ENCODE measurements around the gene ARRB2.

Gene ARRB2

DNA sequence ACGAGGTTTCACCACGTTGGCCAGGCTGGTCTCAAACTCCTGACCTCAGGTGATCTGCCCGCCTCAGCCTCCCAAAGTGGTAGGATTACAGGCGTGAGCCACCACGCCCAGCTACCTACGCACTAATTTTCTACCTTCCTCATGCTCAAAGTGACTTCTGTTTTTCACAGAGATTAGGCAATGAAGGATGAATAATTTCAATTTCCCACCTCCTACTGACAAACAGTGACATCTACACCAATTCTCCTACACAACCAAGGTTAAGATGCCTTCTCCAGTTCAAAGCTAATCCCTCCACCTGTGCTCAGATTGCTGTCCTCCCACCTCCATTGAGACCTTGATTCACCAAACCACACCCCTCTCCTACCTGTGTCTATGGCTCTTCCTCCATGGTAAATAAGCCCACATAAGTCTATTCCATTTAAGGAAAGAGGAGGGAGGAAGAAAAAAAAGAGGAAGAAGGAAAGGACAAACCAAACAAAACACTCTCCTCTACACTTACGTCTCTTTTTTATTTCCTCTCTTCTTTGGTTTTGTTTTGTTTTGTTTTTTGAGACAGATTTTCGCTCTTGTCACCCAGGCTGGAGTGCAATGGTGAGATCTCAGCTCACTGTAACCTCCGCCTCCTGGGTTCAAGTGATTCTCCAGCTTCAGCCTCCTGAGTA, 15.3 kb downstream of the ARRB2 start:
- no peak for DNase-seq
- Histone ChIP-seq H3K9me3 (no peaks in the 10 kb centered on the region), H3K4me1 (no peaks in the 10 kb centered on the region), H3K4me3 (ENCODE audit: low read depth, low read length) (no peak overlapping the region), H3K27me3 (no peaks in the 10 kb centered on the region), H3K36me3 (no peaks in the 10 kb centered on the region)
- TF ChIP-seq, protein P1, sequence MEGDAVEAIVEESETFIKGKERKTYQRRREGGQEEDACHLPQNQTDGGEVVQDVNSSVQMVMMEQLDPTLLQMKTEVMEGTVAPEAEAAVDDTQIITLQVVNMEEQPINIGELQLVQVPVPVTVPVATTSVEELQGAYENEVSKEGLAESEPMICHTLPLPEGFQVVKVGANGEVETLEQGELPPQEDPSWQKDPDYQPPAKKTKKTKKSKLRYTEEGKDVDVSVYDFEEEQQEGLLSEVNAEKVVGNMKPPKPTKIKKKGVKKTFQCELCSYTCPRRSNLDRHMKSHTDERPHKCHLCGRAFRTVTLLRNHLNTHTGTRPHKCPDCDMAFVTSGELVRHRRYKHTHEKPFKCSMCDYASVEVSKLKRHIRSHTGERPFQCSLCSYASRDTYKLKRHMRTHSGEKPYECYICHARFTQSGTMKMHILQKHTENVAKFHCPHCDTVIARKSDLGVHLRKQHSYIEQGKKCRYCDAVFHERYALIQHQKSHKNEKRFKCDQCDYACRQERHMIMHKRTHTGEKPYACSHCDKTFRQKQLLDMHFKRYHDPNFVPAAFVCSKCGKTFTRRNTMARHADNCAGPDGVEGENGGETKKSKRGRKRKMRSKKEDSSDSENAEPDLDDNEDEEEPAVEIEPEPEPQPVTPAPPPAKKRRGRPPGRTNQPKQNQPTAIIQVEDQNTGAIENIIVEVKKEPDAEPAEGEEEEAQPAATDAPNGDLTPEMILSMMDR (IDR thresholded peaks at IDR 0.05; ENCODE audit: low read depth, low read length): no peak

DNA sequence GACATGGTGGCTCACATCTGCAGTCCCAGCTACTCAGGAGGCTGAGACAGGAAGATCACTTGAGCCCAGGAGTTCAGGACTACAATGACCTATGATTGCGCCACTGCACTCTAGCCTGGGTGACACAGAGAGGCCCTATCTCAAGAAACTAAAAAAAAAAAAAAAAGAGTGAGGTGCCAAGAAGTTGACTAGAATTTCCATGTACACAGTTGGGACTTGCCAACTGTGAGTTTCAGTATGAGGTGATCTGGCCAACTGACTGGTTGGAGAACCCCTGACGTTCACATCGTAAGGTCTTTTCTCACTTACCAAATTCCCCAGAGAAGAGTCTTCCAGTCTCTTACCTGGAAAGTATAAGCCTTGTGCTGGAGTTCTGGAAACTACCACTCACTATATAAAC, 17.7 kb downstream of the ARRB2 start:
- Histone ChIP-seq H3K27me3 (no peaks in the 10 kb centered on the region), H3K4me3 (ENCODE audit: low read depth, low read length) (no peak overlapping the region), H3K4me1 (no peaks in the 10 kb centered on the region), H3K36me3 (no peaks in the 10 kb centered on the region), H3K9me3 (no peaks in the 10 kb centered on the region)
- no peak for DNase-seq
- TF ChIP-seq, protein P1 (IDR thresholded peaks at IDR 0.05; ENCODE audit: low read depth, low read length): no peak

DNA sequence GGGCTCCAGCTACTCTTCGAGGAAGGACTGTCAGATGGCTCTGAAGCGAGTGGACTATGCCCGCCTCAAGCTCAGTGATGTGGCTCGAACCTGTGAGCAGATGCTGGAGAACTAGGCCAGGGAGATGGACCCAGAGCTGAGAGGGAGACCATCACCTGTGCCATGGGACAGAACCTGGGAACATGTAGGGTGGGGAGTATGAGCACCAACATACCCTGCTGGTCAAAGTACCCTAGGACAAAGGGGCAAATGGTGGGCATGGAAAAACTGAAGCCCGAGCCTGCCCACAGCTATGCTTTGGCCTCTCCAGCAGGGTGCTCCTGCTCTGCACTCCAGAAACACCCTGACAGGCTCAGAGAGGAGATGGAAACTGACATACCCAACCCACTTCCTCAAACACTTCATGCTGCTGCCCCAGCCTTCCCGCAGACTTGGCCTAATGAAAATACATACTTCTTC, 22.7 kb downstream of the ARRB2 start:
- no peak for DNase-seq
- H3K36me3 ChIP-seq: no peaks in the 10 kb centered on the region
- H3K9me3 ChIP-seq: no peaks in the 10 kb centered on the region
- TF ChIP-seq, protein P1 (IDR thresholded peaks at IDR 0.05; ENCODE audit: low read depth, low read length): no peak
- no peaks in the 10 kb centered on the region for H3K4me1 ChIP-seq
- peaks cover 5% of the 10 kb centered on the region for H3K27me3 ChIP-seq
- no peak overlapping the region for H3K4me3 ChIP-seq (ENCODE audit: low read depth, low read length)

DNA sequence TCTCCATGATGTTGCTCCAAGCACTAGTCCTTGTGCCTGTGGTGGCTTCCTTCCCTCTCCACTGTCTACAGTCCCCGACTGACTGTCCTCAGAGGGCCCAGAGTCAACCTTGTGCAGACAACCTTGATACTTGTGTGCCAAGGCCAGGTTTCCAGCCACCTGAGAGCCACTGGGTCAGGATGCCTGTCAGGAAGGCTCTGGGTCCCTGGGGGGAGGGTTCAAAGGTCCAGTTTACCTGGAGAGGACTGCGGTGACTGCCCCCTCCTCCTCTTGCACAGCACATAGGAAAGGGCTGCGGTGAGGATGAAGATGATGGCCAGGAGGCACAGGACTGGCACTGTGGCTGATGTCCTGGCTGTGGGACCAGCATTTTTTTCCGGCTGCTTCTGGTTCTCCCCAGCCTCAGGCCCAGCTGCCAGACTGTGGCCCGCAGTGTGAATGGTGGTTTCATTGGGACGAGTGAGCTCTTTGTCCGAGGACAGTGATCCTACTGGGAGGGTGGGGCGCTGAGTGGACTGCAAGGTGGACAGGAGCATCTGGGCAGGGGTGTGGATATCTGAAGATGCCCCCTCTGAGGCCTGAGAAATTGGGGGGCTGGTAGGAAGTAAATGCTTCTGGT, 24.5 kb downstream of the ARRB2 start:
- TF ChIP-seq, protein P1 (IDR thresholded peaks at IDR 0.05; ENCODE audit: low read depth, low read length): no peak
- H3K27me3 ChIP-seq: peaks cover 23% of the 10 kb centered on the region
- H3K4me3 ChIP-seq (ENCODE audit: low read depth, low read length): no peak overlapping the region
- H3K36me3 ChIP-seq: no peaks in the 10 kb centered on the region
- no peaks in the 10 kb centered on the region for H3K4me1 ChIP-seq
- no peaks in the 10 kb centered on the region for H3K9me3 ChIP-seq
- no peak for DNase-seq

DNA sequence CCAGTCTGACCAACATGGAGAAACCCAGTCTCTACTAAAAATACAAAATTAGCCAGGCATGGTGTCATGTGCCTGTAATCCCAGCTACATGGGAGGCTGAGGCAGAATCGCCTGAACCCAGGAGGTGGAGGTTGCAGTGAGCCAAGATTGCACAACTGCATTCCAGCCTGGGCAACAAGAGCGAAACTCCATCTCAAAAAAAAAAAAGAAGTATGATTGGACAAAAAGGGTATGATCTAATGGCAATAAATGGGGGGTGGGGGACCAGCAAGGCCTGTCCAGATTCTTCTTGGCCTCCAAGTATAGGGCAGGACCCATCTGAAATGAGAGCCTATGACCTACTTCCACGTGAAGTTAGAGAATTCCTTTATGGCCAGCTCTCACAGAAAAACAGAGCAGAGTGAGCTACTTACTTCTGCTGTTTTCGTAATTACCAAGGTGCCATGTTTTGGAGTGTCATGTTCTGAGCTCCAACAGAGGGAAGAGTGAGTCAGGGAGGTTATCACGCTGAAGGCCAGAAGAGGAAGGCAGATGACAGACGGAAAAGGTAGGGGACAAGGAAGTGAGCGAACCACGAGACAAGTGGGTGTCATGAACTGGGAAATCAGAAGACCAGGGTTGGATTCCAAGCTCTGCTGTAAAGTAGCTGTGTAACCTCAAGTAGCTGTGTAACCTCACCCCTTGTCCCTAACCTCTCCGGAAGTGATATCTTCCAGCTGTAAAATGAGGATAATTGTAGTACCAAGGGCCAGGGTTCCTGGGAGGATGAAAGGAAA, 25.6 kb downstream of the ARRB2 start:
- Histone ChIP-seq H3K4me1 (no peaks in the 10 kb centered on the region), H3K9me3 (no peaks in the 10 kb centered on the region), H3K36me3 (no peaks in the 10 kb centered on the region), H3K27me3 (peaks cover 33% of the 10 kb centered on the region), H3K4me3 (ENCODE audit: low read depth, low read length) (no peak overlapping the region)
- no peak for DNase-seq
- TF ChIP-seq, protein P1 (IDR thresholded peaks at IDR 0.05; ENCODE audit: low read depth, low read length): no peak
